ENCODE results near the gene PLAAT5.
"Not testable (repeated sequence)": the region's sequence is repeated elsewhere in the genome, so short reads cannot be mapped to it uniquely, and the experiment has no call there.

DNA sequence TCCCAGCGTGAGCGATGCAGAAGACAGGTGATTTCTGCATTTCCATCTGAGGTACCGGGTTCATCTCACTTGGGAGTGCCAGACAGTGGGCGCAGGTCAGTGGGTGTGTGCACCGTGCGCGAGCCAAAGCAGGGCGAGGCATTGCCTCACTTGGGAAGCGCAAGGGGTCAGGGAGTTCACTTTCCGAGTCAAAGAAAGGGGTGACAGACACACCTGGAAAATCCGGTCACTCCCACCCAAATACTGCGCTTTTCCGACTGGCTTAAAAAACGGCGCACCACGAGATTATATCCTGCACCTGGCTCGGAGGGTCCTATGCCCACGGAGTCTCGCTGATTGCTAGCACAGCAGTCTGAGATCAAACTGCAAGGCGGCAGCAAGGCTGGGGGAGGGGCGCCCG lies 55.6 kb downstream of the PLAAT5 start:
- TF ChIP-seq CEBPB (IDR thresholded peaks at IDR 0.05; ENCODE audit: low read depth, low read length); USF2 (IDR thresholded peaks at IDR 0.05; ENCODE audit: low read depth, low read length); ELK1 (IDR thresholded peaks at IDR 0.05; ENCODE audit: borderline replicate concordance, low read depth, low read length); MAFK (IDR thresholded peaks at IDR 0.05; ENCODE audit: low read depth, low read length); POLR2A (IDR thresholded peaks at IDR 0.05; ENCODE audit: low read depth, low read length); BHLHE40 (IDR thresholded peaks at IDR 0.05; ENCODE audit: low read depth, low read length); MAZ (IDR thresholded peaks at IDR 0.05; ENCODE audit: borderline replicate concordance, low read depth, low read length); SMC3 (IDR thresholded peaks at IDR 0.05; ENCODE audit: low read depth, low read length); NFE2L2 (IDR thresholded peaks at IDR 0.05; ENCODE audit: low read depth, low read length); RFX5 (IDR thresholded peaks at IDR 0.05; ENCODE audit: low read depth, low read length); RCOR1 (IDR thresholded peaks at IDR 0.05; ENCODE audit: insufficient replicate concordance, low read length); MXI1 (IDR thresholded peaks at IDR 0.05; ENCODE audit: borderline replicate concordance, low read depth, low read length); CHD1 (IDR thresholded peaks at IDR 0.05; ENCODE audit: low read depth, low read length): not testable (repeated sequence)
- TF ChIP-seq, protein P1, sequence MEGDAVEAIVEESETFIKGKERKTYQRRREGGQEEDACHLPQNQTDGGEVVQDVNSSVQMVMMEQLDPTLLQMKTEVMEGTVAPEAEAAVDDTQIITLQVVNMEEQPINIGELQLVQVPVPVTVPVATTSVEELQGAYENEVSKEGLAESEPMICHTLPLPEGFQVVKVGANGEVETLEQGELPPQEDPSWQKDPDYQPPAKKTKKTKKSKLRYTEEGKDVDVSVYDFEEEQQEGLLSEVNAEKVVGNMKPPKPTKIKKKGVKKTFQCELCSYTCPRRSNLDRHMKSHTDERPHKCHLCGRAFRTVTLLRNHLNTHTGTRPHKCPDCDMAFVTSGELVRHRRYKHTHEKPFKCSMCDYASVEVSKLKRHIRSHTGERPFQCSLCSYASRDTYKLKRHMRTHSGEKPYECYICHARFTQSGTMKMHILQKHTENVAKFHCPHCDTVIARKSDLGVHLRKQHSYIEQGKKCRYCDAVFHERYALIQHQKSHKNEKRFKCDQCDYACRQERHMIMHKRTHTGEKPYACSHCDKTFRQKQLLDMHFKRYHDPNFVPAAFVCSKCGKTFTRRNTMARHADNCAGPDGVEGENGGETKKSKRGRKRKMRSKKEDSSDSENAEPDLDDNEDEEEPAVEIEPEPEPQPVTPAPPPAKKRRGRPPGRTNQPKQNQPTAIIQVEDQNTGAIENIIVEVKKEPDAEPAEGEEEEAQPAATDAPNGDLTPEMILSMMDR (conservative IDR thresholded peaks at IDR 0.05; ENCODE audit: low read depth, low read length), result not testable (repeated sequence)
